HCT116 (cell line): ENCODE results near the gene TACC2. TPM values are rescaled to one million over a fixed set of nuclear protein-coding genes. Genes with fewer than 3 reads are reported as not detected.
A peak's percentile ranks its signal among the peaks of the same experiment; 100 is the strongest.

Experiments used
- ATAC-seq: fragments of 200-7000 bp; cut with Tn5 transposase; 2 replicates; pipeline ENCODE4 v1.9.1; 2020; ENCODE audit warnings: mild to moderate bottlenecking, moderate library complexity
- BruUV-seq: library from RNA; stranded (reverse); fragments of 400-500 nt; replicated peaks from 2 replicates; lab custom pipeline; 2021; lab: Mats Ljungman, UMichigan
- CTCF ChIA-PET: fragments of 300-600 bp; sonication (Branson Sonifier 250); formaldehyde crosslinking; loops from one replicate; lab custom pipeline; 2021; ENCODE audit warnings: antibody characterized with exemption; lab: Charles Lee
- POLR2A ChIA-PET: fragments of 300-600, 350-600 bp; sonication (Branson Sonifier 250); formaldehyde crosslinking; loops from one replicate; lab custom pipeline; 2021; ENCODE audit warnings: antibody characterized with exemption; lab: Charles Lee
- RAD21 ChIA-PET, 2 experiments: fragments of 300-600 bp; sonication (Branson Sonifier 250); formaldehyde crosslinking; loops; one replicate each; lab custom pipeline; 2023; ENCODE audit warnings: low total read pairs in 2 of 2; ENCODE audit not compliant: uncharacterized antibody in 2 of 2, unreplicated experiment in 2 of 2, low non-redundant PET in 1 of 2; lab: Charles Lee
- DNase-seq: peaks from one replicate; pipeline ENCODE4 v3.0.0-alpha.2; 2010; ENCODE audit warnings: low read depth, low spot score
- H2AFZ ChIP-seq: fragments of 200-600 bp; shearing (Covaris generic), sonication (generic); 2 replicates; pipeline ENCODE4 v1.6.1; 2017; ENCODE audit warnings: low read depth, mixed run types, mixed read lengths, antibody characterized with exemption, low read length; ENCODE audit not compliant: poor library complexity, severe bottlenecking
- H3K27ac ChIP-seq: 2 replicates; pipeline ENCODE4 v1.5.1; 2012; ENCODE audit warnings: low read depth, low read length
- H3K27me3 ChIP-seq: fragments of 200-600 bp; sonication (generic); 2 replicates; pipeline ENCODE4 v1.6.1; 2016; ENCODE audit warnings: mixed run types, low read length, mixed read lengths; ENCODE audit not compliant: insufficient read depth
- H3K36me3 ChIP-seq, 2 experiments: fragments of 200-500 bp in 1 of 2; fragments of 200-600 bp in 1 of 2; sonication (Bioruptor generic) in 1 of 2; sonication (generic) in 1 of 2; 2 replicates each; pipeline versions ENCODE4 v1.5.1 to v1.6.1; 2014 to 2016; ENCODE audit warnings: low read length in 2 of 2, inconsistent platforms in 1 of 2, mixed read lengths in 1 of 2, mixed run types in 1 of 2; ENCODE audit not compliant: insufficient read depth in 2 of 2, control insufficient read depth in 1 of 2
- H3K4me1 ChIP-seq, 2 experiments: fragments of 200-600 bp in 1 of 2; sonication (generic) in 1 of 2; 2 replicates each; pipeline versions ENCODE4 v1.5.1 to v1.6.1; 2012 to 2017; ENCODE audit warnings: low read length in 2 of 2, inconsistent platforms in 1 of 2, mild to moderate bottlenecking in 1 of 2, mixed read lengths in 1 of 2, mixed run types in 1 of 2, moderate library complexity in 1 of 2; ENCODE audit not compliant: insufficient read depth in 2 of 2, control insufficient read depth in 1 of 2
- H3K4me2 ChIP-seq: fragments of 200-600 bp; sonication (generic); 2 replicates; pipeline ENCODE4 v1.6.1; 2017; ENCODE audit warnings: mixed run types, low read length, mixed read lengths
- H3K4me3 ChIP-seq, 2 experiments: fragments of 200-600 bp in 1 of 2; sonication (generic) in 1 of 2; replicated peaks in 1 of 2; 2 replicates each; pipeline ENCODE4 v1.5.1; 2011 to 2016; ENCODE audit warnings: low read length in 2 of 2, control low read depth in 1 of 2, low read depth in 1 of 2, mild to moderate bottlenecking in 1 of 2, mixed read lengths in 1 of 2, mixed run types in 1 of 2
- H3K79me2 ChIP-seq: fragments of 200-600 bp; sonication (generic); 2 replicates; pipeline ENCODE4 v1.6.1; 2017; ENCODE audit warnings: mild to moderate bottlenecking, mixed run types, low read length, moderate library complexity, mixed read lengths; ENCODE audit not compliant: insufficient read depth
- H3K9ac ChIP-seq: fragments of 200-600 bp; sonication (generic); 2 replicates; pipeline ENCODE4 v1.6.1; 2016; ENCODE audit warnings: low read length, mixed read lengths
- H3K9me2 ChIP-seq: fragments of 200-600 bp; sonication (generic), shearing (Covaris generic); 2 replicates; pipeline ENCODE4 v1.6.1; 2017; ENCODE audit warnings: mixed run types, mild to moderate bottlenecking, moderate library complexity; ENCODE audit not compliant: insufficient read depth
- H3K9me3 ChIP-seq, 2 experiments: fragments of 200-500 bp in 1 of 2; fragments of 200-600 bp in 1 of 2; sonication (Bioruptor generic) in 1 of 2; sonication (generic) in 1 of 2; 2 replicates each; pipeline ENCODE4 v1.6.1; 2014 to 2017; ENCODE audit warnings: low read length in 2 of 2, mixed read lengths in 2 of 2, inconsistent platforms in 1 of 2, low read depth in 1 of 2, mild to moderate bottlenecking in 1 of 2, mixed run types in 1 of 2, moderate library complexity in 1 of 2; ENCODE audit not compliant: control insufficient read depth in 1 of 2, insufficient read depth in 1 of 2
- H4K20me1 ChIP-seq: fragments of 200-600 bp; sonication (generic), shearing (Covaris generic); 2 replicates; pipeline ENCODE4 v1.6.1; 2017; ENCODE audit warnings: mixed run types, mild to moderate bottlenecking, moderate library complexity; ENCODE audit not compliant: insufficient read depth
- CEBPB ChIP-seq: IDR thresholded peaks from 2 replicates; pipeline ENCODE4 v1.6.1; 2012; ENCODE audit warnings: low read depth
- EGR1 ChIP-seq: IDR thresholded peaks from 2 replicates; pipeline ENCODE4 v1.6.1; 2012; ENCODE audit warnings: low read depth
- FOSL1 ChIP-seq: IDR thresholded peaks from 2 replicates; pipeline ENCODE4 v1.6.1; 2012; ENCODE audit warnings: low read depth
- JUND ChIP-seq: IDR thresholded peaks from 2 replicates; pipeline ENCODE4 v1.6.1; 2012
- MAX ChIP-seq: IDR thresholded peaks from 2 replicates; pipeline ENCODE4 v1.6.1; 2012
- POLR2A ChIP-seq: IDR thresholded peaks from 2 replicates; pipeline ENCODE4 v1.7.0; 2011; ENCODE audit warnings: borderline replicate concordance; ENCODE audit not compliant: insufficient read depth, insufficient read length; ENCODE audit errors: extremely low read depth
- POLR2AphosphoS5 ChIP-seq: IDR thresholded peaks from 2 replicates; pipeline ENCODE4 v1.6.1; 2011; ENCODE audit warnings: mild to moderate bottlenecking, low read depth, low read length, moderate library complexity
- REST ChIP-seq: IDR thresholded peaks from 2 replicates; pipeline ENCODE4 v1.6.1; 2012; ENCODE audit warnings: low read depth
- SIN3A ChIP-seq: IDR thresholded peaks from 2 replicates; pipeline ENCODE4 v1.6.1; 2012; ENCODE audit warnings: low read depth
- SRF ChIP-seq: IDR thresholded peaks from 2 replicates; pipeline ENCODE4 v1.6.1; 2012; ENCODE audit warnings: low read depth
- TCF7L2 ChIP-seq: IDR thresholded peaks from 2 replicates; pipeline ENCODE4 v1.7.0; 2011; ENCODE audit warnings: borderline replicate concordance, inconsistent platforms; ENCODE audit not compliant: insufficient read depth, insufficient read length; ENCODE audit errors: extremely low read depth
- YY1 ChIP-seq: IDR thresholded peaks from 2 replicates; pipeline ENCODE4 v1.6.1; 2011; ENCODE audit warnings: low read length, low read depth, moderate library complexity, mild to moderate bottlenecking; ENCODE audit not compliant: insufficient replicate concordance; ENCODE audit errors: extremely low read depth
- ZFX ChIP-seq: fragments of 450-650 bp; IDR thresholded peaks from 2 replicates; pipeline ENCODE4 v1.6.1; 2017
- ZNF274 ChIP-seq: fragments of 200-500 bp; sonication (Bioruptor generic); IDR thresholded peaks from 2 replicates; pipeline ENCODE4 v1.6.1; 2014; ENCODE audit warnings: mild to moderate bottlenecking, low read depth, low read length, inconsistent platforms
- intact Hi-C: fragments of 100-400 bp; cut with micrococcal nuclease; formaldehyde crosslinking; loops from 2 replicates; pipeline ENCODE4 v1.10.0; 2022
- total RNA-seq: library from RNA; stranded (reverse); gene quantifications from one replicate; pipeline ENCODE4 v1.2.1, GENCODE V29; 2021; ENCODE audit not compliant: unreplicated experiment
- TF ChIP-seq, protein P1 (sequence below): IDR thresholded peaks from 2 replicates; pipeline ENCODE4 v1.6.1; 2012
- TF ChIP-seq, protein P2 (sequence below): IDR thresholded peaks from 2 replicates; pipeline ENCODE4 v1.6.1; 2011; ENCODE audit warnings: mild to moderate bottlenecking, low read length, moderate library complexity; ENCODE audit not compliant: insufficient replicate concordance; ENCODE audit errors: extremely low read depth
- TF ChIP-seq, protein P3 (sequence below), 3 experiments: fragments of 200-600 bp in 1 of 3; sonication (generic) in 1 of 3; IDR thresholded peaks in 2 of 3; conservative IDR thresholded peaks in 1 of 3; 2 replicates each; pipeline ENCODE4 v1.5.1; 2012 to 2017; ENCODE audit warnings: low read depth in 2 of 3, low read length in 2 of 3, antibody characterized with exemption in 1 of 3, borderline replicate concordance in 1 of 3, control low read depth in 1 of 3, mild to moderate bottlenecking in 1 of 3, mixed read lengths in 1 of 3, mixed run types in 1 of 3, moderate library complexity in 1 of 3; ENCODE audit not compliant: insufficient read depth in 1 of 3

Gene TACC2
- total RNA-seq, 1 experiment from 2014 or later = 38.6 TPM

DNA sequence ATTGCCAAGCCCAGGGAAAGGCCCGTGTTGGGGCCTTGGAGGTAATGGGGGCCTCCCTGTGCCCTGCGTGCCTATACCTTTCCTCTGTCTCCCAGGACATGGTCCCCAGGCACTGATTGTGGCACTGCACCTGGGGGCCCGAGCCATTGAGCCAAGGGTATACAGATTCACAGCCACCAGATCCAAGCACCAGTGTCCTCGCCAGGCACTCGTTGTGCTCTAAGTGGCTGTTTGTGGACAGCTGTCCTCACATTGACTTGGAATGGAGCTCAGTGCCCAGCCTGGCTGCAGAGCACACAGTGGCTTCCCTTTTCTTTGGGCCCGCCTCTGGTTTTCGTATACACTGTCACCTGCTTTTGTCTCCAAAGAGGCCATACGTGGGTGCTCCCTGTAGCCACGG is 210.1 kb downstream of the TACC2 start:
- Histone ChIP-seq H2AFZ (no peak overlapping the region), H3K9me3 (no peaks in the 10 kb centered on the region), H3K4me2 (no peak overlapping the region), H3K79me2 (no peaks in the 10 kb centered on the region), H3K4me3 (no peak overlapping the region), H3K27me3 (no peaks in the 10 kb centered on the region), H3K27ac (no peak overlapping the region; the same call in 1 of the 2 replicates), H3K36me3 (peaks cover 0 to 4% of the 10 kb centered on the region in 2 experiments; a peak in 1 of 4 replicates), H3K4me1 (no peaks in the 10 kb centered on the region), H3K9ac (no peak overlapping the region), H3K9me2 (no peaks in the 10 kb centered on the region), H4K20me1 (no peaks in the 10 kb centered on the region)
- ChIA-PET RAD21 (interaction anchor here in 1 of 2 experiments (0.5 kb wide), 1 partner anchor 1231 kb away, joined by 6 read pairs; no protein-coding TSS in a partner anchor), CTCF (no interaction called here), POLR2A (no interaction called here)
- TF ChIP-seq, protein P1, sequence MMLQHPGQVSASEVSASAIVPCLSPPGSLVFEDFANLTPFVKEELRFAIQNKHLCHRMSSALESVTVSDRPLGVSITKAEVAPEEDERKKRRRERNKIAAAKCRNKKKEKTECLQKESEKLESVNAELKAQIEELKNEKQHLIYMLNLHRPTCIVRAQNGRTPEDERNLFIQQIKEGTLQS = no peak
- TF ChIP-seq, protein P2, sequence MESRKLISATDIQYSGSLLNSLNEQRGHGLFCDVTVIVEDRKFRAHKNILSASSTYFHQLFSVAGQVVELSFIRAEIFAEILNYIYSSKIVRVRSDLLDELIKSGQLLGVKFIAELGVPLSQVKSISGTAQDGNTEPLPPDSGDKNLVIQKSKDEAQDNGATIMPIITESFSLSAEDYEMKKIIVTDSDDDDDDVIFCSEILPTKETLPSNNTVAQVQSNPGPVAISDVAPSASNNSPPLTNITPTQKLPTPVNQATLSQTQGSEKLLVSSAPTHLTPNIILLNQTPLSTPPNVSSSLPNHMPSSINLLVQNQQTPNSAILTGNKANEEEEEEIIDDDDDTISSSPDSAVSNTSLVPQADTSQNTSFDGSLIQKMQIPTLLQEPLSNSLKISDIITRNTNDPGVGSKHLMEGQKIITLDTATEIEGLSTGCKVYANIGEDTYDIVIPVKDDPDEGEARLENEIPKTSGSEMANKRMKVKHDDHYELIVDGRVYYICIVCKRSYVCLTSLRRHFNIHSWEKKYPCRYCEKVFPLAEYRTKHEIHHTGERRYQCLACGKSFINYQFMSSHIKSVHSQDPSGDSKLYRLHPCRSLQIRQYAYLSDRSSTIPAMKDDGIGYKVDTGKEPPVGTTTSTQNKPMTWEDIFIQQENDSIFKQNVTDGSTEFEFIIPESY = no peak
- TF ChIP-seq REST = no peak
- TF ChIP-seq ZFX = no peak
- no peak for TF ChIP-seq CEBPB
- no peak for TF ChIP-seq FOSL1
- no peak for TF ChIP-seq ZNF274
- no peak for TF ChIP-seq TCF7L2
- TF ChIP-seq POLR2AphosphoS5 = no peak
- TF ChIP-seq MAX = no peak
- TF ChIP-seq YY1 = no peak
- no peak for TF ChIP-seq JUND
- TF ChIP-seq POLR2A = no peak
- TF ChIP-seq, protein P3, sequence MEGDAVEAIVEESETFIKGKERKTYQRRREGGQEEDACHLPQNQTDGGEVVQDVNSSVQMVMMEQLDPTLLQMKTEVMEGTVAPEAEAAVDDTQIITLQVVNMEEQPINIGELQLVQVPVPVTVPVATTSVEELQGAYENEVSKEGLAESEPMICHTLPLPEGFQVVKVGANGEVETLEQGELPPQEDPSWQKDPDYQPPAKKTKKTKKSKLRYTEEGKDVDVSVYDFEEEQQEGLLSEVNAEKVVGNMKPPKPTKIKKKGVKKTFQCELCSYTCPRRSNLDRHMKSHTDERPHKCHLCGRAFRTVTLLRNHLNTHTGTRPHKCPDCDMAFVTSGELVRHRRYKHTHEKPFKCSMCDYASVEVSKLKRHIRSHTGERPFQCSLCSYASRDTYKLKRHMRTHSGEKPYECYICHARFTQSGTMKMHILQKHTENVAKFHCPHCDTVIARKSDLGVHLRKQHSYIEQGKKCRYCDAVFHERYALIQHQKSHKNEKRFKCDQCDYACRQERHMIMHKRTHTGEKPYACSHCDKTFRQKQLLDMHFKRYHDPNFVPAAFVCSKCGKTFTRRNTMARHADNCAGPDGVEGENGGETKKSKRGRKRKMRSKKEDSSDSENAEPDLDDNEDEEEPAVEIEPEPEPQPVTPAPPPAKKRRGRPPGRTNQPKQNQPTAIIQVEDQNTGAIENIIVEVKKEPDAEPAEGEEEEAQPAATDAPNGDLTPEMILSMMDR (IDR thresholded peaks at IDR 0.05 in 2 of 3, conservative IDR thresholded peaks at IDR 0.05 in 1 of 3; ENCODE audit: borderline replicate concordance in 1 of 3, insufficient read depth in 1 of 3, low read depth in 2 of 3, low read length in 2 of 3) = no peak
- TF ChIP-seq SIN3A = no peak
- no peak for TF ChIP-seq EGR1
- TF ChIP-seq SRF = no peak
- intact Hi-C loops = no loop called here
- DNase-seq (no peak), ATAC-seq (peak; percentile 22; the same call in 1 of the 2 replicates)
- no TSS peak for BruUV-seq
